Breast epithelium (tissue), 4 donors: ENCODE data around the gene COL4A4. TPM values are rescaled to one million over a fixed set of nuclear protein-coding genes. Genes with fewer than 3 reads are reported as not detected.

Experiments
- DNase-seq, 2 donors: peaks; one replicate each; pipeline ENCODE4 v3.0.0-alpha.2; 2019; ENCODE audit warnings: low spot score in 2 of 2
- H3K27ac ChIP-seq, 2 donors: fragments of 200-600 bp; sonication (generic) in 1 of 2; one replicate each; pipeline ENCODE4 v1.5.1; 2016 to 2019; ENCODE audit warnings: mild to moderate bottlenecking in 1 of 2
- H3K27me3 ChIP-seq, 2 donors: fragments of 200-600 bp; sonication (generic) in 1 of 2; one replicate each; pipeline versions ENCODE4 v1.5.1 to v1.6.0; 2017 to 2019; ENCODE audit warnings: control low read depth in 1 of 2, mild to moderate bottlenecking in 1 of 2
- H3K36me3 ChIP-seq: fragments of 200-600 bp; one replicate; pipeline ENCODE4 v1.5.1; 2019
- H3K4me1 ChIP-seq, 2 donors: fragments of 200-600 bp; sonication (generic); one replicate each; pipeline ENCODE4 v1.5.1; 2016 to 2019; ENCODE audit warnings: control low read depth in 1 of 2
- H3K4me3 ChIP-seq, 3 donors: fragments of 200-600 bp; sonication (generic); 1 replicate in 2 of 3; 2 replicates in 1 of 3; pipeline ENCODE4 v1.5.1; 2016 to 2019; ENCODE audit warnings: mild to moderate bottlenecking in 3 of 3, moderate library complexity in 2 of 3
- H3K9me3 ChIP-seq, 2 donors: fragments of 200-600 bp; sonication (generic) in 1 of 2; one replicate each; pipeline ENCODE4 v1.5.1; 2016 to 2019; ENCODE audit warnings: control low read depth in 1 of 2
- CTCF ChIP-seq, 3 donors: fragments of 450-650 bp; IDR thresholded peaks; one replicate each; pipeline ENCODE4 v1.5.1; 2016 to 2017; ENCODE audit warnings: antibody characterized with exemption in 3 of 3, mild to moderate bottlenecking in 3 of 3, moderate library complexity in 3 of 3
- POLR2A ChIP-seq: fragments of 450-650 bp; IDR thresholded peaks from one replicate; pipeline ENCODE4 v1.6.1; 2016; ENCODE audit warnings: antibody characterized with exemption, mild to moderate bottlenecking, moderate library complexity
- POLR2AphosphoS5 ChIP-seq, 3 donors: sonication (generic); formaldehyde crosslinking; IDR thresholded peaks; one replicate each; pipeline ENCODE4 v1.6.1; 2017; ENCODE audit warnings: antibody characterized with exemption in 3 of 3
- intact Hi-C: fragments of 100-400 bp; cut with DNase I; formaldehyde crosslinking; loops from one replicate; pipeline ENCODE4 v1.15.1; 2023; ENCODE audit warnings: low total_unique reads
- total RNA-seq, 3 donors: library from RNA; depleted of rRNA; stranded (reverse); fragments of >200 nt; gene quantifications; one replicate each; pipeline ENCODE4 v1.1.0, GENCODE V29; 2016

The COL4A4 gene
- total RNA-seq, 3 donors from 2014 or later, result 1.2 to 3.8 (median 1.6) TPM

- no peak overlapping the region for H3K4me3 ChIP-seq
- no peak overlapping the region for H3K27ac ChIP-seq
- no peaks in the 10 kb centered on the region for H3K36me3 ChIP-seq
- H3K4me1 ChIP-seq, result no peaks in the 10 kb centered on the region
- H3K27me3 ChIP-seq, result no peaks in the 10 kb centered on the region
- intact Hi-C loops, result no loop called here
- no peaks in the 10 kb centered on the region for H3K9me3 ChIP-seq
- TF ChIP-seq CTCF (IDR thresholded peaks at IDR 0.05) (no peak), POLR2AphosphoS5 (IDR thresholded peaks at IDR 0.05) (no peak), POLR2A (no peak)
- DNase-seq, result no peak
Observed at GRCh38 chr2:227025510-227025909, 138.5 kb downstream of the COL4A4 start.

- no peaks in the 10 kb centered on the region for H3K4me1 ChIP-seq
- no peaks in the 10 kb centered on the region for H3K36me3 ChIP-seq
- H3K9me3 ChIP-seq, result no peaks in the 10 kb centered on the region
- intact Hi-C loops, result no loop called here
- H3K27ac ChIP-seq, result no peak overlapping the region
- no peak overlapping the region for H3K4me3 ChIP-seq
- no peak for TF ChIP-seq POLR2A
- TF ChIP-seq CTCF (IDR thresholded peaks at IDR 0.05), result no peak
- TF ChIP-seq POLR2AphosphoS5 (IDR thresholded peaks at IDR 0.05), result no peak
- no peak for DNase-seq
- H3K27me3 ChIP-seq, result no peaks in the 10 kb centered on the region
Observed at GRCh38 chr2:227022608-227023007, 141.4 kb downstream of the COL4A4 start.

GRCh38 chr2:227020416-227020815 lies 143.6 kb downstream of the COL4A4 start:
- no peak for TF ChIP-seq CTCF (IDR thresholded peaks at IDR 0.05)
- no peak for TF ChIP-seq POLR2A
- TF ChIP-seq POLR2AphosphoS5 (IDR thresholded peaks at IDR 0.05), result no peak
- Histone ChIP-seq H3K27ac (no peak overlapping the region), H3K4me3 (no peak overlapping the region), H3K9me3 (no peaks in the 10 kb centered on the region), H3K27me3 (no peaks in the 10 kb centered on the region), H3K36me3 (no peaks in the 10 kb centered on the region), H3K4me1 (no peaks in the 10 kb centered on the region)
- intact Hi-C loops, result no loop called here
- DNase-seq, result no peak

GRCh38 chr2:227016894-227017293 lies 147.1 kb downstream of the COL4A4 start:
- TF ChIP-seq CTCF (IDR thresholded peaks at IDR 0.05), result no peak
- TF ChIP-seq POLR2A, result no peak
- no peak for TF ChIP-seq POLR2AphosphoS5 (IDR thresholded peaks at IDR 0.05)
- H3K27me3 ChIP-seq, result no peaks in the 10 kb centered on the region
- no peaks in the 10 kb centered on the region for H3K36me3 ChIP-seq
- no peaks in the 10 kb centered on the region for H3K4me1 ChIP-seq
- DNase-seq, result no peak
- no peaks in the 10 kb centered on the region for H3K9me3 ChIP-seq
- no peak overlapping the region for H3K27ac ChIP-seq
- H3K4me3 ChIP-seq, result no peak overlapping the region
- intact Hi-C loops, result no loop called here

- H3K36me3 ChIP-seq, result no peaks in the 10 kb centered on the region
- no peaks in the 10 kb centered on the region for H3K9me3 ChIP-seq
- no peak overlapping the region for H3K4me3 ChIP-seq
- no peaks in the 10 kb centered on the region for H3K4me1 ChIP-seq
- intact Hi-C loops, result no loop called here
- no peaks in the 10 kb centered on the region for H3K27me3 ChIP-seq
- DNase-seq, result no peak
- no peak overlapping the region for H3K27ac ChIP-seq
- no peak for TF ChIP-seq CTCF (IDR thresholded peaks at IDR 0.05)
- TF ChIP-seq POLR2A, result no peak
- no peak for TF ChIP-seq POLR2AphosphoS5 (IDR thresholded peaks at IDR 0.05)
Observed at GRCh38 chr2:227013881-227014280, 150.1 kb downstream of the COL4A4 start.
